K562 (cell line): Measurements from ENCODE around the gene SPRYD3. TPM values are rescaled to one million over a fixed set of nuclear protein-coding genes. Genes with fewer than 3 reads are reported as not detected.
A peak's percentile ranks its signal among the peaks of the same experiment; 100 is the strongest.

Experiments used
- ATAC-seq: fragments of 200-7000 bp; cut with Tn5 transposase; 3 replicates; pipeline ENCODE4 v1.9.1; 2020; ENCODE audit warnings: moderate library complexity
- Bru-seq: library from RNA; stranded (reverse); fragments of 400-500 nt; gene quantifications from one replicate; lab custom pipeline; 2021; lab: Mats Ljungman, UMichigan
- BruChase-seq, 2 experiments: library from RNA; stranded (reverse); fragments of 400-500 nt; gene quantifications; one replicate each; lab custom pipeline; 2021; lab: Mats Ljungman, UMichigan
- BruUV-seq: library from RNA; stranded (reverse); fragments of 400-500 nt; replicated peaks from 2 replicates; lab custom pipeline; 2021; lab: Mats Ljungman, UMichigan
- CTCF ChIA-PET: fragments of 300-600 bp; formaldehyde crosslinking; extraction: SDS; loops from one replicate; lab custom pipeline; 2021; ENCODE audit warnings: low intra/inter-chr PET ratio; lab: Yijun Ruan, JAX
- POLR2A ChIA-PET: fragments of 300-600, 350-650 bp; sonication (Branson Sonifier 250); formaldehyde crosslinking; extraction: SDS; loops from one replicate; lab custom pipeline; 2021; ENCODE audit warnings: antibody characterized with exemption, inconsistent platforms; lab: Yijun Ruan, JAX
- DNase-seq, 4 experiments: peaks; one replicate each; pipeline versions ENCODE4 v3.0.0 to v3.0.0-alpha.2; 2011 to 2018; ENCODE audit warnings: low spot score in 3 of 4, mixed read lengths in 3 of 4; ENCODE audit errors: extremely low read depth in 1 of 4
- FAIRE-seq: peaks from 2 replicates; lab custom pipeline; 2011; peaks lifted over from hg19 to GRCh38; lab: Jason Lieb, UNC
- H2AFZ ChIP-seq: 2 replicates; pipeline ENCODE4 v1.6.0; 2011; ENCODE audit warnings: low read depth, low read length, control low read depth, inconsistent platforms
- H3K27ac ChIP-seq: fragments of 200-600 bp; 3 replicates; pipeline ENCODE4 v1.8.0; 2011; ENCODE audit warnings: low read depth, mild to moderate bottlenecking, control low read depth, inconsistent platforms, low read length, moderate library complexity, mixed read lengths; ENCODE audit errors: extremely low read depth
- H3K27me3 ChIP-seq, 2 experiments: fragments of 300-600 bp in 1 of 2; 2 replicates in 1 of 2; 3 replicates in 1 of 2; pipeline versions ENCODE4 v1.6.0 to v1.8.0; 2011; ENCODE audit warnings: inconsistent platforms in 2 of 2, low read length in 2 of 2, mild to moderate bottlenecking in 1 of 2, mixed read lengths in 1 of 2, moderate library complexity in 1 of 2; ENCODE audit not compliant: control insufficient read depth in 2 of 2, insufficient read depth in 2 of 2
- H3K36me3 ChIP-seq: fragments of 300-600 bp; 3 replicates; pipeline ENCODE4 v1.8.0; 2011; ENCODE audit warnings: mild to moderate bottlenecking, low read length, inconsistent platforms; ENCODE audit not compliant: control insufficient read depth, insufficient read depth
- H3K4me1 ChIP-seq, 2 experiments: fragments of 200-600 bp in 1 of 2; replicated peaks in 1 of 2; 2 replicates in 1 of 2; 3 replicates in 1 of 2; pipeline versions ENCODE4 v1.5.1 to v1.8.0; 2011; ENCODE audit warnings: inconsistent platforms in 2 of 2, low read length in 2 of 2, mild to moderate bottlenecking in 1 of 2, mixed read lengths in 1 of 2, moderate library complexity in 1 of 2; ENCODE audit not compliant: control insufficient read depth in 2 of 2, insufficient read depth in 2 of 2
- H3K4me2 ChIP-seq: 2 replicates; pipeline ENCODE4 v1.6.1; 2011; ENCODE audit warnings: low read length, control low read depth, inconsistent platforms, mixed read lengths; ENCODE audit not compliant: insufficient read depth
- H3K4me3 ChIP-seq: fragments of 200-600 bp; sonication (generic), shearing (Covaris generic); 2 replicates; pipeline ENCODE4 v1.5.1; 2016; ENCODE audit warnings: control low read depth, inconsistent platforms
- H3K79me2 ChIP-seq: fragments of 200-600 bp; 3 replicates; pipeline ENCODE4 v1.8.0; 2011; ENCODE audit warnings: low read length, inconsistent platforms; ENCODE audit not compliant: control insufficient read depth, insufficient read depth
- H3K9ac ChIP-seq, 2 experiments: 2 replicates each; pipeline versions ENCODE4 v1.6.0 to v1.6.1; 2011; ENCODE audit warnings: low read depth in 2 of 2, low read length in 2 of 2, control low read depth in 1 of 2, inconsistent platforms in 1 of 2, mild to moderate bottlenecking in 1 of 2, mixed read lengths in 1 of 2; ENCODE audit not compliant: insufficient read depth in 1 of 2
- H3K9me1 ChIP-seq: one replicate; pipeline ENCODE4 v1.6.0; 2011; ENCODE audit warnings: inconsistent platforms, mild to moderate bottlenecking, low read length, moderate library complexity; ENCODE audit not compliant: control insufficient read depth, insufficient read depth
- H3K9me3 ChIP-seq: replicated peaks from 2 replicates; pipeline ENCODE4 v1.5.1; 2011; ENCODE audit warnings: low read depth, low read length, inconsistent platforms; ENCODE audit not compliant: control insufficient read depth, insufficient read depth
- H4K20me1 ChIP-seq: replicated peaks from 2 replicates; pipeline ENCODE4 v1.6.1; 2011; ENCODE audit warnings: low read length, inconsistent platforms, mixed read lengths; ENCODE audit not compliant: control insufficient read depth, insufficient read depth
- ETS1 ChIP-seq: conservative IDR thresholded peaks from 2 replicates; pipeline ENCODE4 v1.6.1; 2011; ENCODE audit warnings: low read depth, mild to moderate bottlenecking, low read length; ENCODE audit not compliant: control insufficient read depth
- FIP1L1 ChIP-seq: fragments of 200-400 bp; formaldehyde crosslinking; IDR thresholded peaks from 2 replicates; pipeline ENCODE4 v1.6.1; 2018; ENCODE audit warnings: mild to moderate bottlenecking, low read depth, low read length; ENCODE audit not compliant: poor library complexity, severe bottlenecking
- HOMEZ ChIP-seq: fragments of 250-450 bp; sonication (Bioruptor Pico); IDR thresholded peaks from 2 replicates; pipeline ENCODE4 v1.4.0; 2020; ENCODE audit warnings: mild to moderate bottlenecking, moderate library complexity
- UBTF ChIP-seq, 2 experiments: IDR thresholded peaks; 2 replicates each; pipeline ENCODE4 v1.6.1; 2012; ENCODE audit warnings: improper control_type of control experiment in 2 of 2, low read depth in 2 of 2, low read length in 2 of 2, borderline replicate concordance in 1 of 2
- VEZF1 ChIP-seq: fragments of 200-800 bp; sonication (Bioruptor generic); IDR thresholded peaks from 2 replicates; pipeline ENCODE4 v1.6.1; 2017; ENCODE audit warnings: missing genetic modification characterization, missing compliant biosample characterization
- WGBS: fragments of 100-300 bp; shearing (Covaris generic); methylation state at CpG from one replicate; pipeline ENCODE4 v1.1.6; 2016; ENCODE audit warnings: low coverage, mixed read lengths; ENCODE audit not compliant: insufficient coverage; ENCODE audit errors: missing lambda C conversion rate; 5-methylcytosine and 5-hydroxymethylcytosine counted together
- in situ Hi-C: fragments of 300-500 bp; cut with MboI; formaldehyde crosslinking; loops from 4 replicates; pipeline ENCODE4 v1.15.0; 2018; ENCODE audit warnings: inconsistent platforms, mixed read lengths
- intact Hi-C: fragments of 100-400 bp; cut with micrococcal nuclease; formaldehyde crosslinking; loops from 2 replicates; pipeline ENCODE4 v1.14.2; 2022
- long read RNA-seq, 3 experiments: library from polyadenylated mRNA in 2 of 3; library from RNA in 1 of 3; unstranded in 2 of 3; stranded (forward) in 1 of 3; transcript quantifications; one replicate each; pipeline ENCODE4 v2.0.0, GENCODE V29; 2019 to 2022
- polyA minus RNA-seq, 3 experiments: library from RNA; depleted of rRNA, polyadenylated mRNA; stranded (reverse); fragments of >200 nt; gene quantifications; 2 replicates each; pipeline ENCODE4 v1.2.3, GENCODE V29; 2011
- polyA plus RNA-seq, 8 experiments: library from polyadenylated mRNA; depleted of rRNA in 4 of 8; stranded (reverse) in 5 of 8; unstranded in 3 of 8; fragments of >200 nt; fragmentation: Nextera tagmentation in 2 of 8; fragmentation: Illumina TruSeq in 1 of 8; extraction: Ambion mirVana in 2 of 8; extraction: Trizol in 1 of 8; gene quantifications; 2 replicates each; pipeline versions ENCODE4 v1.2.1 to v1.2.3, GENCODE V29; 2011 to 2014; ENCODE audit warnings: inconsistent platforms in 1 of 8, missing spikeins in 1 of 8
- total RNA-seq, 7 experiments: library from RNA; depleted of rRNA in 6 of 7; stranded (reverse); fragments of >200 nt in 6 of 7; fragmentation: Illumina TruSeq in 2 of 7; extraction: Trizol in 2 of 7; gene quantifications; 2 replicates each; pipeline versions ENCODE4 v1.2.1 to v1.2.3, GENCODE V29; 2011 to 2021; ENCODE audit warnings: low replicate concordance in 1 of 7

Gene SPRYD3
- total RNA-seq (2011; cell fraction: chromatin; rRNA removed; ENCODE audit: low replicate concordance) = 10.8 and 27.6 TPM in 2 replicates
- total RNA-seq (2011; cell fraction: nucleolus; rRNA removed) = 15.0 and 17.4 TPM in 2 replicates
- total RNA-seq (2011; cell fraction: nucleoplasm; rRNA removed) = 15.6 and 18.3 TPM in 2 replicates
- 8.4 and 10.6 TPM in 2 replicates for total RNA-seq (2014; rRNA removed)
- total RNA-seq (2014; rRNA removed; fragmentation: Illumina TruSeq; extraction: Trizol) = 4.1 and 5.1 TPM in 2 replicates
- total RNA-seq (2015; rRNA removed; fragmentation: Illumina TruSeq; extraction: Trizol) = 5.0 and 5.9 TPM in 2 replicates
- 10.8 and 13.6 TPM in 2 replicates for total RNA-seq (2021)
- polyA plus RNA-seq (2011; rRNA removed) = 6.2 and 7.6 TPM in 2 replicates
- 8.6 and 18.4 TPM in 2 replicates for polyA plus RNA-seq (2011; cell fraction: cytosol; rRNA removed)
- 11.1 and 16.3 TPM in 2 replicates for polyA plus RNA-seq (2011; cell fraction: nucleus; rRNA removed)
- polyA plus RNA-seq (2012) = 11.4 and 11.7 TPM in 2 replicates
- 10.6 and 11.4 TPM in 2 replicates for polyA plus RNA-seq (2014; fragmentation: Illumina TruSeq; extraction: Trizol)
- 1 to 10 TPM; 1.5 to 2.6 TPM for polyA plus RNA-seq (2014; fragmentation: Nextera tagmentation; extraction: Ambion mirVana)
- polyA plus RNA-seq (2014; rRNA removed) = 9.1 and 11.0 TPM in 2 replicates
- 7.4 and 10.3 TPM in 2 replicates for polyA minus RNA-seq (2011; rRNA and poly(A)+ RNA removed)
- polyA minus RNA-seq (2011; cell fraction: cytosol; rRNA and poly(A)+ RNA removed) = 6.8 and 11.6 TPM in 2 replicates
- polyA minus RNA-seq (2011; cell fraction: nucleus; rRNA and poly(A)+ RNA removed) = 6.6 and 7.5 TPM in 2 replicates
- percentile 59 among the genes with signal in this experiment for Bru-seq, nascent RNA
- BruChase-seq, experiment 1, labeled RNA remaining after a 2-hour chase = percentile 55 among the genes with signal in this experiment
- percentile 55 among the genes with signal in this experiment for BruChase-seq, experiment 2, labeled RNA remaining after a 6-hour chase
- long read RNA-seq, experiment 1, transcript SPRYD3-201 (11 exons, 2,932 nt) = major isoform, 27 of 43 reads
- long read RNA-seq, experiment 1, partial matches to known transcripts = 4 of 43 reads
- long read RNA-seq, experiment 1, other reads (novel, unspliced or antisense) = 12 of 43 reads
- long read RNA-seq, experiment 2, transcript SPRYD3-201 (11 exons, 2,932 nt) = major isoform, 10 of 25 reads
- long read RNA-seq, experiment 2, partial matches to known transcripts = 8 of 25 reads
- long read RNA-seq, experiment 2, other reads (novel, unspliced or antisense) = 7 of 25 reads
- long read RNA-seq, experiment 3, transcript SPRYD3-201 (11 exons, 2,932 nt) = major isoform, 10 of 12 reads
- long read RNA-seq, experiment 3, partial matches to known transcripts = 1 of 12 reads
- long read RNA-seq, experiment 3, other reads (novel, unspliced or antisense) = 1 of 12 reads

- H2AFZ ChIP-seq = peak within 1 kb of the TSS; percentile 88
- peaks cover 5 to 13% of the 10 kb centered on the region in 2 experiments; a peak in 3 of 5 replicates for H3K4me1 ChIP-seq
- 6% methylated on average over 63 of the region's 67 CpGs for WGBS
- peak within 1 kb of the TSS; percentile 71 for H3K27ac ChIP-seq
- ChIA-PET CTCF (no interaction called here), POLR2A (interaction anchor here (0.6 to 2.3 kb wide), 19 partner anchors 12 to 422 kb away, joined by 3 to 12 read pairs (median 3); partner anchors contain the start of genes CSAD, IGFBP6 and TARBP2)
- H3K9me1 ChIP-seq = no peaks in the 10 kb centered on the region
- intact Hi-C loops = no loop called here
- peak; percentile 90 for FAIRE-seq
- DNase-seq = peak; percentile 98 to 100 (median 100)
- H3K79me2 ChIP-seq = peaks cover 8% of the 10 kb centered on the region; the same call in 2 of the 3 replicates
- peak within 1 kb of the TSS; percentile 58 for H3K4me3 ChIP-seq
- H3K36me3 ChIP-seq = peaks cover 6% of the 10 kb centered on the region; the same call in 2 of the 3 replicates
- in situ Hi-C loops = no loop called here
- ATAC-seq = peak; percentile 99
- BruUV-seq = TSS peak; percentile 96
- no peaks in the 10 kb centered on the region for H3K9me3 ChIP-seq
- no peaks in the 10 kb centered on the region for H4K20me1 ChIP-seq
- H3K4me2 ChIP-seq = peak within 1 kb of the TSS; percentile 95
- H3K9ac ChIP-seq = peak within 1 kb of the TSS; percentile 83 to 96
- no peaks in the 10 kb centered on the region for H3K27me3 ChIP-seq
- TF ChIP-seq FIP1L1 = peak; percentile 40
- TF ChIP-seq HOMEZ = no peak
- TF ChIP-seq ETS1 = peak; percentile 12; the same call in 1 of the 2 replicates
- TF ChIP-seq UBTF (IDR thresholded peaks at IDR 0.05; ENCODE audit: borderline replicate concordance in 1 of 2, low read depth in 2 of 2, low read length in 2 of 2) = peak in 1 of 2 experiments; percentile 58; a peak in 1 of 4 replicates
- peak; percentile 91 for TF ChIP-seq VEZF1 (CRISPR knock-in tag)
Observed at GRCh38 chr12:53079226-53080117, at the start of gene SPRYD3. SPRYD3 (minus strand) TSS chr12:53079390; CDS start chr12:53079333, 57 bp downstream.
